Epithelial cell of proximal tubule (primary cell): Measurements from ENCODE around the gene SULF2. TPM values are rescaled to one million over a fixed set of nuclear protein-coding genes. Genes with fewer than 3 reads are reported as not detected.

ENCODE experiments used
- DNase-seq: peaks from one replicate; pipeline ENCODE4 v3.0.0-alpha.2; 2011; ENCODE audit warnings: low read depth
- H3K4me3 ChIP-seq: 2 replicates; pipeline ENCODE4 v1.5.1; 2011; ENCODE audit warnings: low read depth, mild to moderate bottlenecking, low read length
- CTCF ChIP-seq: conservative IDR thresholded peaks from 2 replicates; pipeline ENCODE4 v1.5.1; 2012; ENCODE audit warnings: low read depth, mild to moderate bottlenecking, low read length
- total RNA-seq: library from RNA; depleted of rRNA; stranded (reverse); fragments of >200 nt; gene quantifications from 2 replicates; pipeline ENCODE4 v1.2.3, GENCODE V29; 2015

Gene SULF2
- total RNA-seq, 1 donor from 2014 or later, result 20.4 TPM

DNA sequence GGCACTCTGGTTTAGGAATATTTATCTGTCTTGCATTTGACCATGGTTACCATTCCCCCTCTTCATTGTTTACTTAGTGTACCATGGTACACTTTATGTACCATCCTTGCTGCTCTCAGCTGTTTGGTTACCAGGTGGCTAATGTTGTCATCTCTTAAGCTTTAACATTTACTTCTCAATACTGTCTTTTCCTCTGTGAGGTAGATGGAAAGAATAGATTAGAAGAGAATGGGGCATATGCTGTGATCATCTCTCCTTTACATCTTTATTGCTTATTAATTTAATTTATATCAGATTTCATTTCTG, 174.4 kb downstream of the SULF2 start:
- no peak for DNase-seq
- no peak for TF ChIP-seq CTCF
- H3K4me3 ChIP-seq, result no peak overlapping the region

- DNase-seq, result peak; percentile 41
- TF ChIP-seq CTCF, result no peak
Measured at GRCh38 chr20:47610247-47610944, 174.9 kb downstream of the SULF2 start.

GRCh38 chr20:47609001-47609400, 176.3 kb downstream of the SULF2 start:
- no peak for DNase-seq
- TF ChIP-seq CTCF, result no peak

More at GRCh38 chr20:47610247-47610944, 174.9 kb downstream of the SULF2 start:
- no peak overlapping the region for H3K4me3 ChIP-seq

More at GRCh38 chr20:47609001-47609400, 176.3 kb downstream of the SULF2 start:
- no peak overlapping the region for H3K4me3 ChIP-seq
